RWPE2 (cell line): ENCODE results near the gene ZNF678.

Experiments used
- ATAC-seq: fragments of 200-7000 bp; cut with Tn5 transposase; 3 replicates; pipeline ENCODE4 v1.9.1; 2021; ENCODE audit warnings: low read depth
- DNase-seq: peaks from one replicate; pipeline ENCODE4 v3.0.0-alpha.2; 2020; ENCODE audit warnings: low spot score
- H3K27ac ChIP-seq: fragments of 450-650 bp; 2 replicates; pipeline ENCODE4 v1.5.1; 2017; ENCODE audit warnings: mild to moderate bottlenecking; ENCODE audit not compliant: poor library complexity, severe bottlenecking
- H3K27me3 ChIP-seq: fragments of 250-450 bp; sonication (Bioruptor Pico); 2 replicates; pipeline ENCODE4 v1.5.1; 2021; ENCODE audit warnings: mild to moderate bottlenecking, moderate library complexity; ENCODE audit not compliant: insufficient read depth, poor library complexity, severe bottlenecking
- H3K36me3 ChIP-seq: fragments of 250-450 bp; sonication (Bioruptor Pico); 2 replicates; pipeline ENCODE4 v1.5.1; 2020; ENCODE audit warnings: low read depth, mild to moderate bottlenecking, moderate library complexity
- H3K4me1 ChIP-seq: fragments of 250-450 bp; sonication (Bioruptor Pico); 2 replicates; pipeline ENCODE4 v1.5.1; 2021; ENCODE audit warnings: mild to moderate bottlenecking, moderate library complexity; ENCODE audit not compliant: insufficient read depth, poor library complexity, severe bottlenecking
- H3K4me3 ChIP-seq: fragments of 250-450 bp; sonication (Bioruptor Pico); 2 replicates; pipeline ENCODE4 v1.5.1; 2021; ENCODE audit warnings: mild to moderate bottlenecking, moderate library complexity; ENCODE audit not compliant: severe bottlenecking
- H3K9me3 ChIP-seq: fragments of 250-450 bp; sonication (Bioruptor Pico); 2 replicates; pipeline ENCODE4 v1.5.1; 2021; ENCODE audit warnings: mild to moderate bottlenecking, moderate library complexity; ENCODE audit not compliant: severe bottlenecking
- CTCF ChIP-seq: fragments of 450-650 bp; IDR thresholded peaks from one replicate; pipeline ENCODE4 v1.5.1; 2017; ENCODE audit warnings: mild to moderate bottlenecking, moderate library complexity; ENCODE audit not compliant: poor library complexity, severe bottlenecking

Gene ZNF678

GRCh38 chr1:227560393-227561173 is 2.8 kb upstream of the ZNF678 start:
- no peak for DNase-seq
- no peaks in the 10 kb centered on the region for H3K27me3 ChIP-seq
- H3K27ac ChIP-seq = no peak overlapping the region
- no peaks in the 10 kb centered on the region for H3K9me3 ChIP-seq
- H3K4me3 ChIP-seq = no peak overlapping the region
- H3K36me3 ChIP-seq = no peaks in the 10 kb centered on the region
- ATAC-seq = no peak
- H3K4me1 ChIP-seq = no peaks in the 10 kb centered on the region
- no peak for TF ChIP-seq CTCF

GRCh38 chr1:227561241-227561907 is 2.0 kb upstream of the ZNF678 start:
- Histone ChIP-seq H3K27me3 (no peaks in the 10 kb centered on the region), H3K27ac (no peak overlapping the region), H3K9me3 (no peaks in the 10 kb centered on the region), H3K4me1 (no peaks in the 10 kb centered on the region), H3K4me3 (no peak overlapping the region), H3K36me3 (no peaks in the 10 kb centered on the region)
- TF ChIP-seq CTCF = no peak
- DNase-seq = no peak
- no peak for ATAC-seq

- Histone ChIP-seq H3K27ac (no peak overlapping the region), H3K4me1 (no peaks in the 10 kb centered on the region), H3K27me3 (no peaks in the 10 kb centered on the region), H3K9me3 (no peaks in the 10 kb centered on the region), H3K4me3 (no peak overlapping the region), H3K36me3 (no peaks in the 10 kb centered on the region)
- DNase-seq (no peak), ATAC-seq (no peak)
- no peak for TF ChIP-seq CTCF
Measured at GRCh38 chr1:227562037-227562436, 1.3 kb upstream of the ZNF678 start.

GRCh38 chr1:227562933-227563323 is 428 bp upstream of the ZNF678 start:
- H3K36me3 ChIP-seq = no peaks in the 10 kb centered on the region
- no peaks in the 10 kb centered on the region for H3K27me3 ChIP-seq
- no peak for ATAC-seq
- no peak for DNase-seq
- peak overlapping the region; percentile 47 for H3K4me3 ChIP-seq
- H3K4me1 ChIP-seq = no peaks in the 10 kb centered on the region
- no peaks in the 10 kb centered on the region for H3K9me3 ChIP-seq
- no peak for TF ChIP-seq CTCF
- peak overlapping the region; percentile 59 for H3K27ac ChIP-seq

- DNase-seq = no peak
- no peaks in the 10 kb centered on the region for H3K9me3 ChIP-seq
- H3K36me3 ChIP-seq = no peaks in the 10 kb centered on the region
- H3K4me1 ChIP-seq = no peaks in the 10 kb centered on the region
- H3K4me3 ChIP-seq = no peak overlapping the region
- ATAC-seq = no peak
- no peak for TF ChIP-seq CTCF
- no peaks in the 10 kb centered on the region for H3K27me3 ChIP-seq
- H3K27ac ChIP-seq = no peak overlapping the region
Measured at GRCh38 chr1:227567256-227567655, 3.9 kb downstream of the ZNF678 start.
